HEK293 (cell line): ENCODE measurements around the gene ARPC2.

Source experiments
- BCL11A ChIP-seq: fragments of 450-650 bp; formaldehyde crosslinking; IDR thresholded peaks from 2 replicates; pipeline ENCODE4 v1.5.1; 2016; ENCODE audit warnings: low read depth, missing biosample characterization, missing genetic modification characterization
- CTCF ChIP-seq: fragments of 450-650 bp; formaldehyde crosslinking; IDR thresholded peaks from 2 replicates; pipeline ENCODE4 v1.5.1; 2016; ENCODE audit warnings: missing biosample characterization, missing genetic modification characterization
- GLIS1 ChIP-seq: fragments of 450-650 bp; formaldehyde crosslinking; IDR thresholded peaks from 2 replicates; pipeline ENCODE4 v1.5.1; 2016; ENCODE audit warnings: missing biosample characterization, missing genetic modification characterization
- KLF17 ChIP-seq: fragments of 450-650 bp; formaldehyde crosslinking; IDR thresholded peaks from 2 replicates; pipeline ENCODE4 v1.5.1; 2016; ENCODE audit warnings: missing biosample characterization, missing genetic modification characterization
- PRDM10 ChIP-seq: fragments of 450-650 bp; formaldehyde crosslinking; IDR thresholded peaks from 2 replicates; pipeline ENCODE4 v1.5.1; 2016; ENCODE audit warnings: missing biosample characterization, missing genetic modification characterization
- SALL2 ChIP-seq: fragments of 450-650 bp; formaldehyde crosslinking; IDR thresholded peaks from 2 replicates; pipeline ENCODE4 v1.5.0; 2017; ENCODE audit warnings: missing biosample characterization, mild to moderate bottlenecking, missing genetic modification characterization, borderline replicate concordance
- TCF7L2 ChIP-seq: IDR thresholded peaks from 2 replicates; pipeline ENCODE4 v1.6.1; 2011; ENCODE audit warnings: low read depth, mild to moderate bottlenecking, inconsistent platforms, low read length, moderate library complexity, borderline replicate concordance
- YY1 ChIP-seq: fragments of 450-650 bp; formaldehyde crosslinking; IDR thresholded peaks from 2 replicates; pipeline ENCODE4 v1.5.1; 2018; ENCODE audit warnings: missing biosample characterization, missing genetic modification characterization
- ZBTB1 ChIP-seq: fragments of 450-650 bp; formaldehyde crosslinking; IDR thresholded peaks from 2 replicates; pipeline ENCODE4 v1.5.1; 2016; ENCODE audit warnings: missing biosample characterization, missing genetic modification characterization
- ZNF23 ChIP-seq: fragments of 450-650 bp; formaldehyde crosslinking; IDR thresholded peaks from 2 replicates; pipeline ENCODE4 v1.5.1; 2016; ENCODE audit warnings: missing biosample characterization, missing genetic modification characterization, borderline replicate concordance
- ZNF274 ChIP-seq, 2 experiments: fragments of 200-500 bp in 1 of 2; fragments of 450-650 bp in 1 of 2; sonication (Bioruptor generic) in 1 of 2; formaldehyde crosslinking in 1 of 2; IDR thresholded peaks; 2 replicates each; pipeline versions ENCODE4 v1.5.1 to v1.6.1; 2014 to 2016; ENCODE audit warnings: borderline replicate concordance in 1 of 2, inconsistent platforms in 1 of 2, low read length in 1 of 2, missing biosample characterization in 1 of 2, missing genetic modification characterization in 1 of 2
- ZNF701 ChIP-seq: fragments of 450-650 bp; formaldehyde crosslinking; IDR thresholded peaks from 2 replicates; pipeline ENCODE4 v1.5.1; 2016; ENCODE audit warnings: missing biosample characterization, missing genetic modification characterization

- no peak for TF ChIP-seq ZNF701 (tag by site-specific recombination)
- no peak for TF ChIP-seq CTCF (tag by site-specific recombination)
- TF ChIP-seq BCL11A (tag by site-specific recombination): no peak
- no peak for TF ChIP-seq YY1 (tag by site-specific recombination)
- no peak for TF ChIP-seq ZNF274 (IDR thresholded peaks at IDR 0.05; ENCODE audit: low read length)
- TF ChIP-seq ZNF274 (tag by site-specific recombination; IDR thresholded peaks at IDR 0.05; ENCODE audit: borderline replicate concordance): no peak
- no peak for TF ChIP-seq TCF7L2
- no peak for TF ChIP-seq ZNF23
- TF ChIP-seq PRDM10: no peak
- TF ChIP-seq ZBTB1 (tag by site-specific recombination): no peak
- no peak for TF ChIP-seq GLIS1 (tag by site-specific recombination)
- no peak for TF ChIP-seq KLF17 (tag by site-specific recombination)
- no peak for TF ChIP-seq SALL2 (tag by site-specific recombination)
Measured at GRCh38 chr2:218245214-218245613, 28.2 kb downstream of the ARPC2 start.
